Fibroblast of skin of right quadriceps (primary cell): Measurements from ENCODE around the gene CIC.
A peak's percentile ranks its signal among the peaks of the same experiment; 100 is the strongest.
"Not testable (repeated sequence)": the region's sequence is repeated elsewhere in the genome, so short reads cannot be mapped to it uniquely, and the experiment has no call there.

ENCODE experiments used
- DNase-seq: peaks from one replicate; pipeline ENCODE4 v3.0.0-alpha.2; 2013

CIC gene

GRCh38 chr19:42255766-42256745, 13.0 kb upstream of the CIC start:
- peak; percentile 53 for DNase-seq

- DNase-seq: not testable (repeated sequence)
These were observed 11.2 kb upstream of the CIC start for GRCh38 chr19:42257842-42258241.

- no peak for DNase-seq
These were observed 7.3 kb upstream of the CIC start for GRCh38 chr19:42261763-42262162.

GRCh38 chr19:42266105-42266504, 2.9 kb upstream of the CIC start:
- not testable (repeated sequence) for DNase-seq

- not testable (repeated sequence) for DNase-seq
These were observed 2.0 kb upstream of the CIC start for GRCh38 chr19:42266928-42267603.

- no peak for DNase-seq
These were observed 1.4 kb upstream of the CIC start for GRCh38 chr19:42267644-42268141.

- DNase-seq: peak; percentile 100
These were observed 829 bp upstream of the CIC start for GRCh38 chr19:42268142-42268703.

- no peak for DNase-seq
These were observed 660 bp downstream of the CIC start for GRCh38 chr19:42269478-42270345.

GRCh38 chr19:42270346-42271044, 1.4 kb downstream of the CIC start:
- peak; percentile 66 for DNase-seq

GRCh38 chr19:42271045-42271419, 2.0 kb downstream of the CIC start:
- no peak for DNase-seq

- DNase-seq: no peak
These were observed 2.9 kb downstream of the CIC start for GRCh38 chr19:42271861-42272534.

GRCh38 chr19:42272535-42272897, 3.5 kb downstream of the CIC start:
- no peak for DNase-seq

- DNase-seq: no peak
These were observed 3.9 kb downstream of the CIC start for GRCh38 chr19:42272989-42273406.

GRCh38 chr19:42273407-42274064, 4.5 kb downstream of the CIC start:
- no peak for DNase-seq

- no peak for DNase-seq
These were observed 5.1 kb downstream of the CIC start for GRCh38 chr19:42274065-42274682.

- no peak for DNase-seq
These were observed 6.1 kb downstream of the CIC start for GRCh38 chr19:42275103-42275502.

GRCh38 chr19:42275517-42275916, 6.5 kb downstream of the CIC start:
- DNase-seq: no peak

- DNase-seq: no peak
These were observed 7.2 kb downstream of the CIC start for GRCh38 chr19:42276284-42276683.

- no peak for DNase-seq
These were observed 7.8 kb downstream of the CIC start for GRCh38 chr19:42276821-42277220.

GRCh38 chr19:42277821-42278451, 8.9 kb downstream of the CIC start:
- no peak for DNase-seq
